SK-N-SH treated with all-trans-retinoic acid at 6 μM for 48 hours (cell line): Measurements from ENCODE around the gene CHKA.

Source experiments
- ARNTL ChIP-seq: fragments of 450-650 bp; formaldehyde crosslinking; IDR thresholded peaks from 2 replicates; pipeline ENCODE4 v1.5.0; 2020; ENCODE audit warnings: low read depth, mild to moderate bottlenecking, moderate library complexity, borderline replicate concordance
- ISL1 ChIP-seq: fragments of 250-450 bp; sonication (Bioruptor Pico); IDR thresholded peaks from 2 replicates; pipeline ENCODE4 v2.1.2; 2022; ENCODE audit warnings: mild to moderate bottlenecking, moderate library complexity
- PATZ1 ChIP-seq: fragments of 250-450 bp; sonication (Bioruptor Pico); IDR thresholded peaks from 2 replicates; pipeline ENCODE4 v1.8.0; 2020; ENCODE audit warnings: mild to moderate bottlenecking, moderate library complexity, borderline replicate concordance
- SNAI2 ChIP-seq: fragments of 250-450 bp; sonication (Bioruptor Pico); IDR thresholded peaks from 2 replicates; pipeline ENCODE4 v1.5.0; 2020; ENCODE audit warnings: mild to moderate bottlenecking, moderate library complexity
- ZC3H10 ChIP-seq: fragments of 250-450 bp; sonication (Bioruptor Pico); IDR thresholded peaks from 2 replicates; pipeline ENCODE4 v1.5.1; 2021; ENCODE audit warnings: mild to moderate bottlenecking, moderate library complexity
- ZFP3 ChIP-seq: fragments of 250-450 bp; sonication (Bioruptor Pico); IDR thresholded peaks from 2 replicates; pipeline ENCODE4 v1.5.0; 2020; ENCODE audit warnings: mild to moderate bottlenecking, moderate library complexity
- ZFP30 ChIP-seq: fragments of 450-650 bp; formaldehyde crosslinking; IDR thresholded peaks from 2 replicates; pipeline ENCODE4 v1.5.0; 2022; ENCODE audit warnings: mild to moderate bottlenecking, moderate library complexity
- ZNF70 ChIP-seq: fragments of 450-650 bp; formaldehyde crosslinking; IDR thresholded peaks from 2 replicates; pipeline ENCODE4 v1.5.0; 2020; ENCODE audit warnings: mild to moderate bottlenecking, moderate library complexity
- ZNF8 ChIP-seq: fragments of 450-650 bp; formaldehyde crosslinking; IDR thresholded peaks from 2 replicates; pipeline ENCODE4 v1.5.0; 2020; ENCODE audit warnings: mild to moderate bottlenecking, moderate library complexity
- TF ChIP-seq, protein P1 (sequence below): fragments of 250-450 bp; sonication (Bioruptor Pico); IDR thresholded peaks from 2 replicates; pipeline ENCODE4 v1.8.0; 2021; ENCODE audit warnings: low read depth, mild to moderate bottlenecking, moderate library complexity, borderline replicate concordance

- TF ChIP-seq PATZ1 (CRISPR knock-in tag) (no peak), ARNTL (CRISPR knock-in tag) (no peak), ISL1 (CRISPR knock-in tag) (no peak), ZFP30 (CRISPR knock-in tag) (no peak), ZNF8 (CRISPR knock-in tag) (no peak), ZNF70 (CRISPR knock-in tag) (no peak), SNAI2 (CRISPR knock-in tag) (no peak), ZC3H10 (CRISPR knock-in tag) (no peak), ZFP3 (no peak)
- TF ChIP-seq, protein P1, sequence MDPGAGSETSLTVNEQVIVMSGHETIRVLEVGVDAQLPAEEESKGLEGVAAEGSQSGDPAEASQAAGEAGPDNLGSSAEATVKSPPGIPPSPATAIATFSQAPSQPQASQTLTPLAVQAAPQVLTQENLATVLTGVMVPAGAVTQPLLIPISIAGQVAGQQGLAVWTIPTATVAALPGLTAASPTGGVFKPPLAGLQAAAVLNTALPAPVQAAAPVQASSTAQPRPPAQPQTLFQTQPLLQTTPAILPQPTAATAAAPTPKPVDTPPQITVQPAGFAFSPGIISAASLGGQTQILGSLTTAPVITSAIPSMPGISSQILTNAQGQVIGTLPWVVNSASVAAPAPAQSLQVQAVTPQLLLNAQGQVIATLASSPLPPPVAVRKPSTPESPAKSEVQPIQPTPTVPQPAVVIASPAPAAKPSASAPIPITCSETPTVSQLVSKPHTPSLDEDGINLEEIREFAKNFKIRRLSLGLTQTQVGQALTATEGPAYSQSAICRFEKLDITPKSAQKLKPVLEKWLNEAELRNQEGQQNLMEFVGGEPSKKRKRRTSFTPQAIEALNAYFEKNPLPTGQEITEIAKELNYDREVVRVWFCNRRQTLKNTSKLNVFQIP (CRISPR knock-in tag): no peak
These were observed 24.9 kb upstream of the CHKA start for GRCh38 chr11:68146010-68146540.
